PC-3 (cell line): ENCODE data around the gene MTMR4. TPM values are rescaled to one million over a fixed set of nuclear protein-coding genes. Genes with fewer than 3 reads are reported as not detected.
"Not testable (repeated sequence)": the region's sequence is repeated elsewhere in the genome, so short reads cannot be mapped to it uniquely, and the experiment has no call there.

Experiments used
- ATAC-seq: fragments of 200-7000 bp; cut with Tn5 transposase; 2 replicates; pipeline ENCODE4 v1.9.1; 2020; ENCODE audit warnings: mild to moderate bottlenecking, moderate library complexity
- BruUV-seq: library from RNA; stranded (reverse); fragments of 400-500 nt; replicated peaks from 2 replicates; lab custom pipeline; 2021; lab: Mats Ljungman, UMichigan
- CTCF ChIA-PET: fragments of 300-600 bp; sonication (Branson Sonifier 250); formaldehyde crosslinking; loops from one replicate; lab custom pipeline; 2022; ENCODE audit warnings: antibody characterized with exemption; lab: Charles Lee
- POLR2A ChIA-PET: fragments of 300-600 bp; sonication (Branson Sonifier 250); formaldehyde crosslinking; loops from one replicate; lab custom pipeline; 2022; ENCODE audit warnings: antibody characterized with exemption; ENCODE audit not compliant: unreplicated experiment; lab: Charles Lee
- DNase-seq: peaks from one replicate; pipeline ENCODE4 v3.0.0-alpha.2; 2015
- H2AFZ ChIP-seq: fragments of 300-600 bp; sonication (generic); 2 replicates; pipeline ENCODE4 v1.6.0; 2016; ENCODE audit warnings: antibody characterized with exemption, low read length
- H3F3A ChIP-seq: fragments of 300-600 bp; sonication (generic); one replicate; pipeline ENCODE4 v1.6.0; 2017; ENCODE audit warnings: antibody characterized with exemption, low read length, control low read depth, mild to moderate bottlenecking; ENCODE audit not compliant: unreplicated experiment
- H3K27ac ChIP-seq: fragments of 300-600 bp; sonication (generic); 2 replicates; pipeline ENCODE4 v1.5.1; 2016; ENCODE audit warnings: mild to moderate bottlenecking, low read length
- H3K27me3 ChIP-seq: fragments of 300-600 bp; sonication (generic); 2 replicates; pipeline ENCODE4 v1.6.1; 2016; ENCODE audit warnings: low read length, mixed read lengths
- H3K36me3 ChIP-seq: fragments of 300-600 bp; sonication (generic); 2 replicates; pipeline ENCODE4 v1.6.1; 2016; ENCODE audit warnings: low read depth, mixed run types, low read length, mixed read lengths
- H3K4me1 ChIP-seq: fragments of 300-600 bp; sonication (generic); 2 replicates; pipeline ENCODE4 v1.5.1; 2016; ENCODE audit warnings: low read length; ENCODE audit not compliant: insufficient read depth
- H3K4me2 ChIP-seq: fragments of 300-600 bp; sonication (generic); 2 replicates; pipeline ENCODE4 v1.6.0; 2016; ENCODE audit warnings: low read length
- H3K4me3 ChIP-seq: fragments of 300-600 bp; sonication (generic); 2 replicates; pipeline ENCODE4 v1.5.1; 2016; ENCODE audit warnings: mild to moderate bottlenecking, low read length, mixed read lengths
- H3K79me2 ChIP-seq: fragments of 300-600 bp; sonication (generic); 2 replicates; pipeline ENCODE4 v1.6.1; 2017; ENCODE audit warnings: low read length, mixed read lengths
- H3K9ac ChIP-seq: fragments of 300-600 bp; sonication (generic); 2 replicates; pipeline ENCODE4 v1.6.0; 2016; ENCODE audit warnings: mild to moderate bottlenecking, low read length
- H3K9me2 ChIP-seq: fragments of 300-600 bp; sonication (generic); replicated peaks from 2 replicates; pipeline ENCODE4 v1.6.1; 2016; ENCODE audit warnings: mixed run types, low read length, mixed read lengths
- H3K9me3 ChIP-seq: fragments of 300-600 bp; sonication (generic); 2 replicates; pipeline ENCODE4 v1.6.1; 2016; ENCODE audit warnings: low read length, mixed read lengths
- H4K20me1 ChIP-seq: fragments of 300-600 bp; sonication (generic); 2 replicates; pipeline ENCODE4 v1.6.1; 2016; ENCODE audit warnings: low read length, mixed read lengths
- EZH2 ChIP-seq: fragments of 300-600 bp; sonication (generic); IDR thresholded peaks from one replicate; pipeline ENCODE4 v1.6.1; 2017; ENCODE audit warnings: antibody characterized with exemption, mild to moderate bottlenecking, low read length; ENCODE audit not compliant: unreplicated experiment
- EZH2phosphoT487 ChIP-seq: fragments of 300-600 bp; sonication (generic); IDR thresholded peaks from 2 replicates; pipeline ENCODE4 v1.6.1; 2018; ENCODE audit warnings: mild to moderate bottlenecking, antibody characterized with exemption, low read length, borderline replicate concordance
- intact Hi-C: fragments of 100-400 bp; cut with micrococcal nuclease; formaldehyde crosslinking; loops from 2 replicates; pipeline ENCODE4 v1.9.0; 2023
- total RNA-seq: library from RNA; depleted of rRNA; stranded (reverse); fragments of >200 nt; gene quantifications from 2 replicates; pipeline ENCODE4 v1.2.3, GENCODE V29; 2014
- TF ChIP-seq, protein P1 (sequence below): fragments of 300-600 bp; sonication (generic); conservative IDR thresholded peaks from 2 replicates; pipeline ENCODE4 v1.5.1; 2017; ENCODE audit warnings: antibody characterized with exemption, low read depth, mild to moderate bottlenecking, low read length

Gene MTMR4
- total RNA-seq, 1 experiment from 2014 or later: 48.7 TPM

DNA sequence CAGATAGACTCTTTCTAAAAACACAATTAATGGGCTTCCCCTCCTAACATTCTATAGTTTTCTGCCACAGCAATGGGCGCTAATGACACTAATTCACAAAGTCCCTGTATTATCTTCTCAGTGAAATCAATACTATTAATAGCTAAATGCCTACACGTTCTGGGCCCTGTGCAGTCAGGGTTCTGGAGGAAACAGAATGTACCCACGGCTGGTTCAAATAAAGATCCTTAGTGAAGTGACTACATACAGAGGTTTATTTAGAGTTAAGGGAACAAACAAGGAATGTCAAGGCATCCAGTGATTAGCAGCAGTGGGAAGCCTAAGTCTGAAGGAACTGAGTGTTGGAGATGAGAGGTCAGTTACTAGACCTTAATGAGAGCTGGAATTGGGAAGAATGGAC lies 43.5 kb upstream of the MTMR4 start:
- DNase-seq: no peak
- BruUV-seq: no TSS peak
- Histone ChIP-seq H3K9me2 (no peaks in the 10 kb centered on the region), H3K27me3 (peaks cover 18% of the 10 kb centered on the region; the same call in 1 of the 2 replicates), H3K4me1 (no peaks in the 10 kb centered on the region), H3K4me3 (no peak overlapping the region), H3K9ac (no peak overlapping the region), H3K27ac (no peak overlapping the region), H3K9me3 (no peaks in the 10 kb centered on the region), H3K4me2 (no peak overlapping the region), H3K79me2 (no peaks in the 10 kb centered on the region), H3K36me3 (no peaks in the 10 kb centered on the region), H2AFZ (no peak overlapping the region), H3F3A (no peaks in the 10 kb centered on the region), H4K20me1 (no peaks in the 10 kb centered on the region)
- intact Hi-C loops: no loop called here
- ChIA-PET CTCF (no interaction called here), POLR2A (no interaction called here)
- no peak for ATAC-seq
- TF ChIP-seq, protein P1, sequence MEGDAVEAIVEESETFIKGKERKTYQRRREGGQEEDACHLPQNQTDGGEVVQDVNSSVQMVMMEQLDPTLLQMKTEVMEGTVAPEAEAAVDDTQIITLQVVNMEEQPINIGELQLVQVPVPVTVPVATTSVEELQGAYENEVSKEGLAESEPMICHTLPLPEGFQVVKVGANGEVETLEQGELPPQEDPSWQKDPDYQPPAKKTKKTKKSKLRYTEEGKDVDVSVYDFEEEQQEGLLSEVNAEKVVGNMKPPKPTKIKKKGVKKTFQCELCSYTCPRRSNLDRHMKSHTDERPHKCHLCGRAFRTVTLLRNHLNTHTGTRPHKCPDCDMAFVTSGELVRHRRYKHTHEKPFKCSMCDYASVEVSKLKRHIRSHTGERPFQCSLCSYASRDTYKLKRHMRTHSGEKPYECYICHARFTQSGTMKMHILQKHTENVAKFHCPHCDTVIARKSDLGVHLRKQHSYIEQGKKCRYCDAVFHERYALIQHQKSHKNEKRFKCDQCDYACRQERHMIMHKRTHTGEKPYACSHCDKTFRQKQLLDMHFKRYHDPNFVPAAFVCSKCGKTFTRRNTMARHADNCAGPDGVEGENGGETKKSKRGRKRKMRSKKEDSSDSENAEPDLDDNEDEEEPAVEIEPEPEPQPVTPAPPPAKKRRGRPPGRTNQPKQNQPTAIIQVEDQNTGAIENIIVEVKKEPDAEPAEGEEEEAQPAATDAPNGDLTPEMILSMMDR: no peak
- no peak for TF ChIP-seq EZH2
- TF ChIP-seq EZH2phosphoT487: no peak

DNA sequence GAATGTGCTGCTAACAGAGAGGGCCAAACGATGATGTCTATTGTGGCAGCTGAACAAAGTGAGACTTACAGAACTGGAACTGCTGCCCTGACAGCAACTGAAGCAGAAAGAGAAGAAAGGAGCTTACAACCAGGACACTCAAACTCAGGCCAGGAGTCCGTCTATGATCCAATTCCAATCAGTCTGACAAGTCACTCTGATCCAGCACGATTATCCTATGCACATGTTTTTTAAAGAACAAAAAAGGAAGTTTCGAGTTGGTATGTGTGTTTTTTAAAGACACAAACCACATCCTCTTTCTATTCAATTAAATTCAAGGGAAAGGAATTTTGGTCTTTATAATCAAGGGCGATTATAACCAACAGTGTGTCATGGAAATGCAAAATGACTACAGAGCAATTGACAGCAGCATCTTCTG lies 42.4 kb upstream of the MTMR4 start:
- ChIA-PET POLR2A (interaction anchor here (0.6 kb wide), 1 partner anchor 225 kb away, joined by 3 read pairs; no protein-coding TSS in a partner anchor), CTCF (no interaction called here)

DNA sequence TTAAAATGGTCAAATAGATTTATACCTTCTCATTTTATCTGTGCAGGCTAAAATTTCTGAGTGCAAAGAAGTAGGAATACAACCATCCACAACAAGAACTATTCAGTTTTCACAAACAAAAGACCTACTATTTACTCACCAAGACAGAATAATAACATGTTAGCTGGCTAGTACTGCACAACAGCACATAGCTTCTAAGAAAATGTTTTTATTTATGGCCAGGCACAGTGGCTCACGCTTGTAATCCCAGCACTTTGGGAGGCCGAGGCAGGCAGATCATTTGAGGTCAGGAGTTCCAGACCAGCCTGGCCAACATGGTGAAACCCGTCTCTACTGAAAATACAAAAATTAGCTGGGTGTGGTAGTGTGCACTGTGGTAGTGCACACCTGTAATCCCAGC lies 40.7 kb upstream of the MTMR4 start:
- H3K4me2 ChIP-seq, H2AFZ ChIP-seq, H3K9me2 ChIP-seq, ATAC-seq, DNase-seq, H4K20me1 ChIP-seq, H3K36me3 ChIP-seq, H3K9me3 ChIP-seq, H3K27ac ChIP-seq, H3K4me1 ChIP-seq, H3F3A ChIP-seq, CTCF ChIA-PET, H3K9ac ChIP-seq, POLR2A ChIA-PET, BruUV-seq, H3K27me3 ChIP-seq, H3K79me2 ChIP-seq, H3K4me3 ChIP-seq, intact Hi-C loops: not testable (repeated sequence)

More for the DNA sequence above, 42.4 kb upstream of the MTMR4 start:
- Histone ChIP-seq H3K27ac (no peak overlapping the region), H3K79me2 (no peaks in the 10 kb centered on the region), H3F3A (no peaks in the 10 kb centered on the region), H3K4me3 (no peak overlapping the region), H3K9me3 (no peaks in the 10 kb centered on the region), H3K4me1 (no peaks in the 10 kb centered on the region), H4K20me1 (no peaks in the 10 kb centered on the region), H3K4me2 (no peak overlapping the region), H3K27me3 (peaks cover 18% of the 10 kb centered on the region; the same call in 1 of the 2 replicates), H3K9me2 (no peaks in the 10 kb centered on the region), H3K36me3 (no peaks in the 10 kb centered on the region), H2AFZ (no peak overlapping the region), H3K9ac (no peak overlapping the region)
- ATAC-seq (no peak), DNase-seq (no peak)
- TF ChIP-seq, protein P1: no peak
- TF ChIP-seq EZH2phosphoT487 (no peak), EZH2 (no peak)
- intact Hi-C loops: no loop called here
- BruUV-seq: no TSS peak
